ENCODE measurements around the gene PHKA2.
"Not testable (repeated sequence)": the region's sequence is repeated elsewhere in the genome, so short reads cannot be mapped to it uniquely, and the experiment has no call there.

Gene PHKA2

DNA sequence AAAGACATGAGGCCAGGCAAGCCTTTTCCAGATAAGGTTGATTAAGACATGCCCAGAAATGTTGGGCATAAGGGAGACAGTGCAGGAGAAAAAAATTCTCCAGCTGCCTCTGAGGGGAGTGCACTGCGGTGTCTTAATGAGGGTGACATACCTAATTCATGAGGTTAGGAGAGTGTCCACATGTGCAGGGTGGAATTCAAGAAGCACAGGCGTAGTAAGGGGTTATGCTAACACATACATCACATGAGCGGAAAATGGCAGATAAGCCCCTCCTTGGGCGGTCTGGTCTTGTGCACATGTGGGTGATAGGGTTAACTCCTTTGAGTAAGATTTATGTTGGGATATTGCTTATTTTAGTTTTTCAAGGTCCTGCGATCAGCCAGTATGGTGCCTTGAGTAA is 122.4 kb downstream of the PHKA2 start:
- TF ChIP-seq, protein P1, sequence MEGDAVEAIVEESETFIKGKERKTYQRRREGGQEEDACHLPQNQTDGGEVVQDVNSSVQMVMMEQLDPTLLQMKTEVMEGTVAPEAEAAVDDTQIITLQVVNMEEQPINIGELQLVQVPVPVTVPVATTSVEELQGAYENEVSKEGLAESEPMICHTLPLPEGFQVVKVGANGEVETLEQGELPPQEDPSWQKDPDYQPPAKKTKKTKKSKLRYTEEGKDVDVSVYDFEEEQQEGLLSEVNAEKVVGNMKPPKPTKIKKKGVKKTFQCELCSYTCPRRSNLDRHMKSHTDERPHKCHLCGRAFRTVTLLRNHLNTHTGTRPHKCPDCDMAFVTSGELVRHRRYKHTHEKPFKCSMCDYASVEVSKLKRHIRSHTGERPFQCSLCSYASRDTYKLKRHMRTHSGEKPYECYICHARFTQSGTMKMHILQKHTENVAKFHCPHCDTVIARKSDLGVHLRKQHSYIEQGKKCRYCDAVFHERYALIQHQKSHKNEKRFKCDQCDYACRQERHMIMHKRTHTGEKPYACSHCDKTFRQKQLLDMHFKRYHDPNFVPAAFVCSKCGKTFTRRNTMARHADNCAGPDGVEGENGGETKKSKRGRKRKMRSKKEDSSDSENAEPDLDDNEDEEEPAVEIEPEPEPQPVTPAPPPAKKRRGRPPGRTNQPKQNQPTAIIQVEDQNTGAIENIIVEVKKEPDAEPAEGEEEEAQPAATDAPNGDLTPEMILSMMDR (conservative IDR thresholded peaks at IDR 0.05) = no peak
- no peak overlapping the region for H3K27ac ChIP-seq

DNA sequence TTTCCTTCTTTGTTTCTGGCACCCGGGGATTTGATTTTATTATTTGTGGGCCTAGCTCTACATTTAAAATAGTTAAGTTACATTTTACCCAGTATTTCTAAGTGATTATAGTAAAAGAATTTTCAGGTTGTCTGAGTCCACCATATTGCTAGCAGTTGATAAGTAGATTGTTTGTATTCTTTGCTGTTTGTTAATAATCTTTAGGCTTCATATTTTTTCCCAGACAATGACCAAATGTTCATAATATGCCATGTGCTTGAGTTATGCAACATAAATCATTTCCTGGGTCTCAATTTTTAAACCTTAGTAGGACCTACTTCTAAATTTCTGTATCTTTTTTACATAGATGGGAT is 127.3 kb downstream of the PHKA2 start:
- TF ChIP-seq, protein P1 (conservative IDR thresholded peaks at IDR 0.05) = no peak
- no peak overlapping the region for H3K27ac ChIP-seq

DNA sequence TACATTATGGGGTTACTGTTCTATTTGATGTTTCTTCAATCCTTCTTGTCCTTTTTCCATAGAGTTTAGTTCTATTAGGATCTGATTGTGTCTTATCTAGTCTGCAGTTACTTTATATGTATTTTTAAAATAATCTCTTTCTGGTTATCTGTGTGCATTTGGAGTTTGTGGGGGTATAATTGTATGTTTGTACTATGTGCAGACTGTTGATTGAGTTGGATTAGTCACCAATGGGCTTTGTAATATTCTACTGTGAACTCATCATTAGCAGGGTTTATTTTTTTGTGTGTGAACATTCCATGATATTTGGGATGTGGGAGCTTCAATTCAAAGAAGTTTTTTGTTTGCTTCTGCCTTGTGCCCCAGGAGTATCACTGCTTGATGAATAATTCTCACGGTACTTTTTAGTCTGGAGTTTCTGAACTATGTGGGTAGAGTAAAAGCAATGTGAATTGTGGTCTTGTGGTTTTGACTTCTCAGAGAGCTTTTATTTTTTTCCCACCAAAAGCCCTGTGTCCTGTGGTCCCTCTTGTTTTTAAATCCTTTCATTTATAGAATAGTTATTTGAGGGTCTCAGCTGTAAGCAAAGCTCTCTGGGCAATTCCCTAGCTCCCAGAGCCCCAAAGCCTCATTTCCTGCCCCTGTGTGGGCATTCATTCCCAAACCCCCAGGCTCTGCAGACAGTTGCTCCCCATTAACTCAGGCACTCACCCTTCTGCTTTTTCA is 127.8 kb downstream of the PHKA2 start:
- TF ChIP-seq, protein P1 (conservative IDR thresholded peaks at IDR 0.05) = no peak
- no peak overlapping the region for H3K27ac ChIP-seq

DNA sequence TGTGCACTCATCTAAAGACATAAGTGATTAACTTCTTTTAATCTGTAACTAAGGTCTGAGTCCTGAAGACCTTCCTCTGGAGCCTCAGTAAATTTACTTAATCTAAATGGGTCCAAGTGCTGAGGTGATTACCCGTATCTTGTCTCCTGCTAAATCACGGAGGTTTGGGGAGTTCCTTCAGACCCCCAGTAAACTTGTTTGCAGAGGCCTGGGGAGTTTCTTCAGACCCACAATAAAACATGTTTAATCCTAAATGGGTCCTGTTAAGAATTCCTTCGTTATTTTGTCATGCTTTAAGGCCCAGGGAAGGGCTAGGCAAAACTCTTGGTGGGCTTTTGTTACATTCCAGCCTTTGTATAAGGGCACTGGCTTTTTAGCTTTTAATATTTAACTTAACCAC is 136.0 kb downstream of the PHKA2 start:
- not testable (repeated sequence) for H3K27ac ChIP-seq
